GM12801 (cell line): ENCODE data around the gene LDLRAD3.

Source experiments
- TF ChIP-seq, protein P1 (sequence below): IDR thresholded peaks from one replicate; pipeline ENCODE4 v1.5.1; 2011; ENCODE audit warnings: control low read depth; ENCODE audit not compliant: insufficient read length; ENCODE audit errors: extremely low read depth

LDLRAD3 gene

DNA sequence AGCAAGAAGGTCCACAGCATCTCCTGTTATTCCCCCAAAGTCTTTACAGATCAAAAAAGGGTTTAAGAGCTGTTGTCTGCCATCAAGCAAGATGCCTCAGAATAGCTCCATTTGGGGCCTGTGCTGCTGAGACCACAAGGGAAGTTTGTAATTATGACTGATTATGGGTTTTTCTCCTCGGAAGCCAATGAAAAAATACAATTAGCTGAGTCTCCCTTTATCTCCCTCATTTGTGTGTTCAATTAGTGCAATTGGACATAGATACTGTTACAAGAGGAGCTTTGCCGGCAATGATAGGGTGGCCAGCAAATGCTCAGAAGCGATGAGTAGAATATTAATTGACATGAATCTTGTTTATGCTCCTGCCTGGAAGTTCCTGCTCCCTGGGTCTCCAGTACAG is 261.7 kb downstream of the LDLRAD3 start:
- TF ChIP-seq, protein P1, sequence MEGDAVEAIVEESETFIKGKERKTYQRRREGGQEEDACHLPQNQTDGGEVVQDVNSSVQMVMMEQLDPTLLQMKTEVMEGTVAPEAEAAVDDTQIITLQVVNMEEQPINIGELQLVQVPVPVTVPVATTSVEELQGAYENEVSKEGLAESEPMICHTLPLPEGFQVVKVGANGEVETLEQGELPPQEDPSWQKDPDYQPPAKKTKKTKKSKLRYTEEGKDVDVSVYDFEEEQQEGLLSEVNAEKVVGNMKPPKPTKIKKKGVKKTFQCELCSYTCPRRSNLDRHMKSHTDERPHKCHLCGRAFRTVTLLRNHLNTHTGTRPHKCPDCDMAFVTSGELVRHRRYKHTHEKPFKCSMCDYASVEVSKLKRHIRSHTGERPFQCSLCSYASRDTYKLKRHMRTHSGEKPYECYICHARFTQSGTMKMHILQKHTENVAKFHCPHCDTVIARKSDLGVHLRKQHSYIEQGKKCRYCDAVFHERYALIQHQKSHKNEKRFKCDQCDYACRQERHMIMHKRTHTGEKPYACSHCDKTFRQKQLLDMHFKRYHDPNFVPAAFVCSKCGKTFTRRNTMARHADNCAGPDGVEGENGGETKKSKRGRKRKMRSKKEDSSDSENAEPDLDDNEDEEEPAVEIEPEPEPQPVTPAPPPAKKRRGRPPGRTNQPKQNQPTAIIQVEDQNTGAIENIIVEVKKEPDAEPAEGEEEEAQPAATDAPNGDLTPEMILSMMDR: no peak

DNA sequence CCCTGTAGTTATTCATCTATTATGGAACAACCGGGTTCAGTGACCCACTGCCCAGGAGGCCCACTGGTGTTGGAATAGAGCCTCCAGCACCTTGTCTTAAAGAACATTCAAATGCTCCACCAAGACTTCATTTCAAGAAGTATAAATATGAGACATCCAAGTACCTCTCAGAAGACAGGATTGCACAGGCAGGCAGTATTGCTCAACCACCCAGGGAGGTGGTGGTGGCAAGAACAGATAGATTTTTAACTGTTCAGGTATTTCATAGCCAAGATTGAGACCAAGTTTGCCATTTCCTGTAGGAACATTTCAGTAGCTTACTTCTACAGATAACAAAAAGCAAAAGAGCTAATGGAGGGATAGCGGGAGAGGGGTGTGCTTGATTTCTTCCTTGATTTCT is 266.7 kb downstream of the LDLRAD3 start:
- TF ChIP-seq, protein P1: no peak

DNA sequence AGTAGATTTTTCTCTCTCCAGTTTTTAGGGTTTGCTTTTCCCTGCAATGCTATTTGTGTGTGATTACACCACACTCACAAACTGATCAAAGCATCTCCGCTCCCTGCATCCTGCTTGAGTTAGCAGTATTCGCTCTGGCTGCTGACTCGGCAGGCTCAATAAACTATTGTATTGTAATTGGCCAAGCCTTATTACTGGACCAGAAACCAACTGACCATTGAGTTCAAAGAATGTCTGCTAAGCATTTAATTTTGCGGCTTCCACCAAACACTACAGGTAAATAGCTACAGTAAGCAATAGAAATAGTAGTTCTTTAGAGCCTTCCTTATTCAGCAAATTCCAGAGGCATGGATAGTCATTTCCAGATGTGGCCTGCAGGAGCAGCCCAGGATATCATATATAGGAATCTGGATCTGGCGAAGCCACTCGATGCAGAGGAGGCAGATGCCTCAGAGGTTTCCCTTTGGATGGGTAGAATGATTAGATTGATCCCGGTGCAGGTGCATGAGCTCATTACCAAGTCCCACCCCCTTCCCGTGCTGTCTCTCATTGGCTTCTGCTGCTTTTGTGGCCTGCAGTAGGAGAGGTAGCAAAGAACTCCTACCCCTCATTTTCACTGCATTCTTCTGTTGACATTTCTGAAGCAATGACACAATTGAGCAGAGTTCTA is 268.0 kb downstream of the LDLRAD3 start:
- TF ChIP-seq, protein P1: no peak

DNA sequence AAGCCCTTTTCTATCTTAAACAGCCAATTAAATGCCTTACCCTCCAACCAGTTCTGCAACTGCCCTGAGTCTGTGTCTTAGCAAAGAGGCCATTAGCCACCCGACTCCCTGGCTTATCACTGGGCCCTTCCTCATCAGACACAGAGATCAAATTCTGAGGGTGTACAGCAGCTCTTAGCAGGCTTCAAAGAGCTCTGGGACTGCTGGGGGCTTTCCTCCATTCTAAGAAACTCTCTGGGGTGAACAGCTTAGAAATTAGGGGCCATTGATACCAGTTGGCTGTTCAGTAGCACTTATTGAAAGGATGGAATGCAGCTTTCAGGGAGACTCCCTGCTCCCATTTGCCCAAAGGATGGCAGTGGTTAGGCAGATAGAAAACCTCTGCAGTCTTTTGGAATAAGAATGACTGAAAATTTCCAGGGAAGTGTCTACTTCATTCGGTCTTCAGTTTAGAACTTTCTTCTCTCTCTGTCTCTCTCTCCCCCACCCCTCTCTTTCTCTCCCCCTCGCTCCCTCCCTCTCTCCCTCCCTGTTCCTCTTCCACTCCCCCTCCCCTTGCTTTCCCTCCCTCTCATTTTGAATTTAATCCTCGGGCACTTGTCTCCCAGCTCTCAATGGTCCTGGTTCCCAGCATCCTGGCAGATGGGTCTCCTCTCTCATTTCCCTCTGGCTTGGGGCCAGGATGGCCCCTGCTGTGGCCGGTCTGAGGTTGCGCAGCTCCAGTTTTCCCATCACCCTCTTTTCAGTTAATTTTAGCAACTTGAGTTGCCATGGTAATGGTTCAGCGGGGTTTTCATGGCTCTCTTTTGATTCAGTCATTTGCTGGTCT is 268.9 kb downstream of the LDLRAD3 start:
- TF ChIP-seq, protein P1: no peak

DNA sequence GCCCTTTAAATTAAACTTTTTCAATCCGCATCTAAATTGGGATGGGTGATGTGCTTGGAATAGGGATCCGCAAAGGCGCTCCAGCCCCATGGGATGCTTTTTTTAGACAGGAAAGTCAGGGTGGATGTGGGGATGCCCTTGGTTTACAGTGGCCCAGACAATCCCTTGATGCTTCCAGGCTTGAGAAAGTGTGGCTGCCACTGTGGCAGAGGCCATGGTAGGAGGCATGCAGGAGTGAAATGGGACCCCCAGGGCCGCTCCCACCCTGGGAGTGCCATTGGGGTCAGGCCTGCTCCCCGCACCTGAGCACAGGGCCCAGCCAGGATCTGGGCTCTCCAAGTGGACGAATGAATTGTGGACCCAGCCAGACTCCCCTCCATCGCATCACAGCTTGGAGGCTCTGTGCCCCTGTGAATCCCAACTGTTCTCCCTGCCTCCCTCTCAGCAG is 269.6 kb downstream of the LDLRAD3 start:
- TF ChIP-seq, protein P1: no peak

DNA sequence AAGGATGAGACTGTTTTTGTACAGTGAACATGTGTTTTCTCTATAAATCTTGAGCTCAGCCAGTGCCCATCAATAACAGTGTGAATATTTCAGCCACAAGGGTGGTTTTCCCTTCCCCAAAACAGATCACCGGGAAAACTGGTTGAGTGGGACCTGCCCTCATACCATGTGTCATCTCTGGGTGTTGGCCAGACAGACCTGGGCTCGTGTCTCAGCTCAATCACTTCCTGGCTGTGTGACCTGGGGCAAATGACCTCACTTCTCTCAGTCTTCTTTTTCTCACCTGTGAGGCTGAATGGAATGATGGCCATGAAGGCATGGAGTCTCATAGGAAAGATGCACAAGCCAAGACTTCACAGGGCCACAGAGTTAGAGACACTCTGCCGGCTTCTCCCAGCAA is 270.6 kb downstream of the LDLRAD3 start:
- TF ChIP-seq, protein P1: no peak

DNA sequence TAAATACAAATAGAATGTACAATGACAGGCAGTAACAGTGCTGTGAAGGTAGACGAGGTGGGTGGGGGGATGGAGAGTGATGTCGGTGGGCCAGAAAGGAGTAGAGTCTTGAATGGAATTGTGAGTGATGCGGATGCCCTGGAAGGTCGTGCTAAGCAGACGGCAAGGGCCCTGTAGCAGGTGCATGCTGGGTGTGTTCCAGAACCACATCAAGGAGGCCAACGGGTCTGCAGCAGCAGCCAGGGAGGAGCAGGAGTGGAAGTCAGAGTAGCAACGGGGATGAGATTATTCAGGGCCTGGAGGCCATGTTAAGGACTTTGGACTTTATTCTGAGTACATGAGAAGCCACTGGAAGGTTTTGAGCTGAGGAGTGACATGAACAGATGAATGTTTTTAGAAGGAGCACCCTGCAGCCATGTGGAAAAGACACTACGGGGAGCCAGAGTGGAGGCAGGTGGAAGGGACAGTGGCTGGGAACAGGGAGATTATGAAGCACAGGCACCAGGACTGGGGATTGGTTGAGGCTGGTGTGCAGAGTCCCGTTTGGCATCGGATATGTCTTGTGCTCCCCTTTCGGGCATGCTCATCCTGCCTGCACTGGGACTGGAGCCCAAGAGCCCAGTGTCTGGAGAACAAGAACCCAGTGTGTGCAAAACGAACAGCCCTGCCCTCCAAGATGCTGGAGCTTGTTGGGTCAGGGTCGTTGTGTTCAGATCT is 271.3 kb downstream of the LDLRAD3 start:
- TF ChIP-seq, protein P1: no peak
